ENCODE results near the gene CAB39L.

Gene CAB39L

GRCh38 chr13:49399801-49400472, 43.9 kb downstream of the CAB39L start:
- no peak for TF ChIP-seq ZNF274 (IDR thresholded peaks at IDR 0.05; ENCODE audit: low read depth, low read length)
- H3K4me3 ChIP-seq (ENCODE audit: low read length), result no peak overlapping the region

- no peak for TF ChIP-seq ZNF274 (IDR thresholded peaks at IDR 0.05; ENCODE audit: low read depth, low read length)
- H3K4me3 ChIP-seq (ENCODE audit: low read length), result no peak overlapping the region
Measured at GRCh38 chr13:49395878-49396380, 47.9 kb downstream of the CAB39L start.

GRCh38 chr13:49395451-49395865, 48.4 kb downstream of the CAB39L start:
- no peak overlapping the region for H3K4me3 ChIP-seq (ENCODE audit: low read length)
- TF ChIP-seq ZNF274 (IDR thresholded peaks at IDR 0.05; ENCODE audit: low read depth, low read length), result no peak

- no peak for TF ChIP-seq ZNF274 (IDR thresholded peaks at IDR 0.05; ENCODE audit: low read depth, low read length)
- no peak overlapping the region for H3K4me3 ChIP-seq (ENCODE audit: low read length)
Measured at GRCh38 chr13:49388091-49388635, 55.7 kb downstream of the CAB39L start.

- H3K4me3 ChIP-seq (ENCODE audit: low read length), result no peak overlapping the region
- no peak for TF ChIP-seq ZNF274 (IDR thresholded peaks at IDR 0.05; ENCODE audit: low read depth, low read length)
Measured at GRCh38 chr13:49386664-49387063, 57.2 kb downstream of the CAB39L start.

DNA sequence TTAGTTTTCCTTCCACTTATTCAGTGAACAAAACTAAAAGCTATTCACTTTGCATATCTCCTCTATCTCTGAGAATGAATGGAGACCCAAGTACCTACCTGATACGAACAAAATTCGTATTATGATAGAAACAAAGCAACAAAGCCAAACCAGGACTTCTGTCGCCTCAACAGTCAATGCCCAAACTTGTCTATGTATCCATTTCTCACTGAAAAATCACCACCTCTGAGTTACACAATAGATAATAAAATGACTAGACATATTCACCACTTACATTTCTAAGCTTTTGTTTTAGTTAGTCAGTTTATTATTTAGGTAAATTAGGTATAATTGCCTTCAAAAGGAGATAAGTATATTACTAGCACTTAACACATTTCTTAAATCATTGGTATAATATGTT, 67.7 kb downstream of the CAB39L start:
- no peak overlapping the region for H3K4me3 ChIP-seq (ENCODE audit: low read length)
- TF ChIP-seq ZNF274 (IDR thresholded peaks at IDR 0.05; ENCODE audit: low read depth, low read length), result no peak

- no peak overlapping the region for H3K4me3 ChIP-seq (ENCODE audit: low read length)
- TF ChIP-seq ZNF274 (IDR thresholded peaks at IDR 0.05; ENCODE audit: low read depth, low read length), result no peak
Measured at GRCh38 chr13:49374585-49375290, 69.1 kb downstream of the CAB39L start.

DNA sequence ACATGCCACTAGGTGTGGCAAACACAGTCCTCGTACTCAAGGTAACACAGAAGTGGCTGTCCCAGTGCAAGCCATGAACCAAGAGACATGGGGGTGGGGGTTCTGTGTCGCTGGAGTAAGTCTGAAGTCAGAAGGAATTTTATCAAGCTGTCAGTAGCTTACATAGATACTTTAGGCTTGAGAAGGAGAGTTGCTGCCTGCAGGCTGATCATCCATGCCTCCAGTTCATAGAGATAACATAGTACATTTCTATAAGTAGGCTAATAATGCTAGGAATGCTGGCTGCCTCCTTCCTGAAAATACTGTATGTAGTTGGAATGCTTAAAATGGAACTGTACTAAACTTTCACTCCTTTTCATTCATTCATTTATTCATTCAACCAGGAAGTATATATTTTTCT, 70.1 kb downstream of the CAB39L start:
- H3K4me3 ChIP-seq (ENCODE audit: low read length), result no peak overlapping the region
- no peak for TF ChIP-seq ZNF274 (IDR thresholded peaks at IDR 0.05; ENCODE audit: low read depth, low read length)

DNA sequence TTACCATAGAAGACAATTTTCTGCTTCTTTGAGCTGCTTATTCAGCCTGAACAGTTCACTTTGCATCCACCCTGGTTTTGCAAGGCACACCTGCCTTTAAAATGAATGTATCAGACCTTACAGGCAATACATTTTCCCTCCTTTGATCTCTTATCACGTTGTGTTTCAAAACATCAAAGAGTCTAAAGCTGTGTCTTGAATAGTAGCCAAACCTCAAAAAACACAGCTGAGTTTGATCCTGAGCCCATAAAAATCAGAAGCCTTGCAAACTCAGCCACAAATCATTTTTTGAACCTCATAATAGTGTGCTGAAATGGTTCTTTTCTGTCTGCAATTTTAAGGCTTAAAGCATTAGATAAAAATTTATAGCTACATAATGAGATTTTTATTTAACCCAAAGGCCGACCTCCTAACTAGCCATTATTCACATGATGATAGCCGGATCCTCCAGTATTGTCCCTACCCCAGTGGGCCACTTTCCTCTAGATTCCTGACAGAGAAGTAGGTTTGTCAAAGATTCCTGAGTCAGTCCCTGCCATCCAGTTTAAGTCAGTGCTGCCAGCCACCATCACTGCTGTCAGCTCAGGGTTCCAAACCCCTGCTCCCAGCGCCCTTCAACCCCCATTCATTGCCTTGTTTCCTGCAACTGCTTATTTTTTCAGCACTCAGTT, 71.8 kb downstream of the CAB39L start:
- no peak overlapping the region for H3K4me3 ChIP-seq (ENCODE audit: low read length)
- no peak for TF ChIP-seq ZNF274 (IDR thresholded peaks at IDR 0.05; ENCODE audit: low read depth, low read length)

DNA sequence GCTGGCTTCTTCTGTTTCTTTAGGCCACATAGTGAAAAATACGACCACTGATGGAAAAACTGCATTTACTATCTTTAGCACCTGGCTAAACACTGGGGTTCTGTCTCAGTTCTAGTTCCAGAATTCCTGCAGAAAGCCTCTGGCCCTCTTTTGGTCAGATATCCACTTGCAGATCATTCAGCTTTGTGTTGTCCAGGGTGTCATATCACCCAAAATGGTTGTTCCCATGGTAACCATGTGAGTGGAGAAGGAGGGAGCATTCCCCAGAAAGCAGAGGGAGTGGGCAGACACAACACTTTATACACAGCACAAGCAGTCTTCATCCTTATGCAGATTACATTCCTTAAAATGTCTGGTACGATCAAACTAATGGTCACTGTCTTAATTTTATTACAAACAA, 73.5 kb downstream of the CAB39L start:
- TF ChIP-seq ZNF274 (IDR thresholded peaks at IDR 0.05; ENCODE audit: low read depth, low read length), result no peak
- no peak overlapping the region for H3K4me3 ChIP-seq (ENCODE audit: low read length)

DNA sequence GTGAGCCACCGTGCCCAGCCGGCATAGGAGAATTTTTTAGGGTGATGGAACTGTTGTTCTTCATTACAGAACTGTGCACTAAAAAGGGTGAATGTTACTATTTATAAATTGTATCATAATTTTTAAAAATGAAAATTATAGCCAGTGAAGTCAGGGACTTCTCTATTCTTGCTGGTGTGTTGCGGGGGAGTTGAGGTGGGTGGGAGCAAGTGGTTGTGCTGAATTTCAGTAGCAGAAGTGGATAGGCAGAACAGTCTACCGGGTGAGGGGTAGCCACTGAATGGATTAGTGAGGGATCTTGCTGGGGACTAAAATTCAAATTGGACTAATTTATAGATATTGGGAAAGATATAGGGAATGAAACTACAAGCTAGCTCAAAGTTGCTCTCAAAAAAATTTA, 74.0 kb downstream of the CAB39L start:
- TF ChIP-seq ZNF274 (IDR thresholded peaks at IDR 0.05; ENCODE audit: low read depth, low read length), result no peak
- H3K4me3 ChIP-seq (ENCODE audit: low read length), result no peak overlapping the region

GRCh38 chr13:49368688-49369087, 75.2 kb downstream of the CAB39L start:
- no peak for TF ChIP-seq ZNF274 (IDR thresholded peaks at IDR 0.05; ENCODE audit: low read depth, low read length)
- no peak overlapping the region for H3K4me3 ChIP-seq (ENCODE audit: low read length)

- H3K4me3 ChIP-seq (ENCODE audit: low read length), result no peak overlapping the region
- no peak for TF ChIP-seq ZNF274 (IDR thresholded peaks at IDR 0.05; ENCODE audit: low read depth, low read length)
Measured at GRCh38 chr13:49367640-49368422, 76.0 kb downstream of the CAB39L start.

- no peak for TF ChIP-seq ZNF274 (IDR thresholded peaks at IDR 0.05; ENCODE audit: low read depth, low read length)
- H3K4me3 ChIP-seq (ENCODE audit: low read length), result no peak overlapping the region
Measured at GRCh38 chr13:49366841-49367240, 77.0 kb downstream of the CAB39L start.

All from GM08714 (cell line).